IMR-90 (cell line): ENCODE data around the gene SPATS2L.

Source experiments
- BHLHE40 ChIP-seq: fragments of 150-350 bp; IDR thresholded peaks from 2 replicates; pipeline ENCODE4 v1.6.1; 2016; ENCODE audit warnings: mild to moderate bottlenecking, low read depth, low read length
- CEBPB ChIP-seq: IDR thresholded peaks from 2 replicates; pipeline ENCODE4 v1.6.1; 2012; ENCODE audit warnings: low read depth, low read length, improper control_type of control experiment
- CTCF ChIP-seq: conservative IDR thresholded peaks from 2 replicates; pipeline ENCODE4 v1.5.1; 2012; ENCODE audit warnings: mild to moderate bottlenecking, low read depth, low read length, improper control_type of control experiment
- ELK1 ChIP-seq: fragments of 150-350 bp; IDR thresholded peaks from 2 replicates; pipeline ENCODE4 v1.6.1; 2016; ENCODE audit warnings: low read depth, mild to moderate bottlenecking, low read length, moderate library complexity, borderline replicate concordance
- MAFK ChIP-seq: IDR thresholded peaks from 2 replicates; pipeline ENCODE4 v1.6.1; 2012; ENCODE audit warnings: low read depth, low read length, improper control_type of control experiment
- MAZ ChIP-seq: IDR thresholded peaks from 2 replicates; pipeline ENCODE4 v1.6.1; 2012; ENCODE audit warnings: low read depth, mild to moderate bottlenecking, low read length, improper control_type of control experiment, moderate library complexity, borderline replicate concordance
- POLR2A ChIP-seq: IDR thresholded peaks from 2 replicates; pipeline ENCODE4 v1.6.1; 2012; ENCODE audit warnings: mild to moderate bottlenecking, low read depth, low read length
- RAD21 ChIP-seq: IDR thresholded peaks from 2 replicates; pipeline ENCODE4 v1.6.1; 2012; ENCODE audit warnings: low read length, improper control_type of control experiment
- USF2 ChIP-seq: fragments of 150-350 bp; IDR thresholded peaks from 2 replicates; pipeline ENCODE4 v1.6.1; 2017; ENCODE audit warnings: mild to moderate bottlenecking, antibody characterized with exemption, low read length, low read depth

- no peak for TF ChIP-seq CTCF
- TF ChIP-seq POLR2A, result no peak
- no peak for TF ChIP-seq MAZ
- TF ChIP-seq USF2, result no peak
- no peak for TF ChIP-seq RAD21
- no peak for TF ChIP-seq BHLHE40
- TF ChIP-seq CEBPB, result no peak
- TF ChIP-seq ELK1, result no peak
- peak; percentile 6; the same call in 1 of the 2 replicates for TF ChIP-seq MAFK
Observed at GRCh38 chr2:200455958-200456421, 149.5 kb downstream of the SPATS2L start.
